ENCODE results near the gene ZNF385C. TPM values are rescaled to one million over a fixed set of nuclear protein-coding genes. Genes with fewer than 3 reads are reported as not detected.

The ZNF385C gene
- total RNA-seq, 2 donors from 2014 or later: 1.4 to 2.1 TPM

- Histone ChIP-seq H3K27ac (ENCODE audit: low read depth, low read length) (no peak overlapping the region), H3K4me1 (ENCODE audit: control insufficient read depth, insufficient read depth, low read length) (peaks cover 6% of the 10 kb centered on the region), H3K9me3 (ENCODE audit: control insufficient read depth, low read length) (no peaks in the 10 kb centered on the region), H3K27me3 (ENCODE audit: control insufficient read depth, insufficient read depth, low read length, poor library complexity, severe bottlenecking) (peaks cover 38% of the 10 kb centered on the region), H3K36me3 (ENCODE audit: control insufficient read depth, insufficient read depth, low read length) (no peaks in the 10 kb centered on the region), H3K4me3 (ENCODE audit: low read length) (no peak overlapping the region), H3K9ac (ENCODE audit: extremely low read depth, low read length, poor library complexity, severe bottlenecking) (no peak overlapping the region)
- no peaks in the 10 kb centered on the region for H3K9me3 Mint-ChIP-seq
- 77% methylated on average over 6 to 8 of the region's 8 CpGs for WGBS, 2 experiments (ENCODE audit: insufficient coverage in 1 of 2, insufficient read length in 1 of 2)
- DNase-seq: peak; percentile 62
- H3K27me3 Mint-ChIP-seq (ENCODE audit: insufficient read depth): peaks cover 42% of the 10 kb centered on the region
- H3K4me1 Mint-ChIP-seq: peaks cover 19% of the 10 kb centered on the region
- H3K4me3 Mint-ChIP-seq: no peak overlapping the region
- H3K27ac Mint-ChIP-seq: no peak overlapping the region
- peak; percentile 19 for TF ChIP-seq CTCF (conservative IDR thresholded peaks at IDR 0.05)
- no peaks in the 10 kb centered on the region for H3K36me3 Mint-ChIP-seq (ENCODE audit: low read depth)
Measured at GRCh38 chr17:42096360-42097111, 1.7 kb downstream of the ZNF385C start.

GRCh38 chr17:42094375-42095069 is 3.8 kb downstream of the ZNF385C start:
- no peak overlapping the region for H3K4me3 Mint-ChIP-seq
- no peaks in the 10 kb centered on the region for H3K36me3 Mint-ChIP-seq (ENCODE audit: low read depth)
- no peaks in the 10 kb centered on the region for H3K9me3 Mint-ChIP-seq
- peaks cover 22% of the 10 kb centered on the region for H3K4me1 Mint-ChIP-seq
- H3K27me3 Mint-ChIP-seq (ENCODE audit: insufficient read depth): peaks cover 43% of the 10 kb centered on the region
- no peak for DNase-seq
- 89 to 91% methylated on average over 10 to 12 of the region's 12 CpGs for WGBS, 2 experiments (ENCODE audit: insufficient coverage in 1 of 2, insufficient read length in 1 of 2)
- Histone ChIP-seq H3K4me1 (ENCODE audit: control insufficient read depth, insufficient read depth, low read length) (peaks cover 6% of the 10 kb centered on the region), H3K27ac (ENCODE audit: low read depth, low read length) (no peak overlapping the region), H3K9me3 (ENCODE audit: control insufficient read depth, low read length) (no peaks in the 10 kb centered on the region), H3K9ac (ENCODE audit: extremely low read depth, low read length, poor library complexity, severe bottlenecking) (no peak overlapping the region), H3K36me3 (ENCODE audit: control insufficient read depth, insufficient read depth, low read length) (no peaks in the 10 kb centered on the region), H3K4me3 (ENCODE audit: low read length) (no peak overlapping the region), H3K27me3 (ENCODE audit: control insufficient read depth, insufficient read depth, low read length, poor library complexity, severe bottlenecking) (peaks cover 38% of the 10 kb centered on the region)
- TF ChIP-seq CTCF (conservative IDR thresholded peaks at IDR 0.05): no peak
- no peak overlapping the region for H3K27ac Mint-ChIP-seq

GRCh38 chr17:42092939-42093338 is 5.3 kb downstream of the ZNF385C start:
- no peaks in the 10 kb centered on the region for H3K36me3 Mint-ChIP-seq (ENCODE audit: low read depth)
- DNase-seq: no peak
- no peak overlapping the region for H3K27ac ChIP-seq (ENCODE audit: low read depth, low read length)
- no peak overlapping the region for H3K4me3 ChIP-seq (ENCODE audit: low read length)
- peaks cover 3% of the 10 kb centered on the region for H3K4me1 ChIP-seq (ENCODE audit: control insufficient read depth, insufficient read depth, low read length)
- TF ChIP-seq CTCF (conservative IDR thresholded peaks at IDR 0.05): no peak
- H3K4me3 Mint-ChIP-seq: no peak overlapping the region
- H3K9me3 Mint-ChIP-seq: no peaks in the 10 kb centered on the region
- no peak overlapping the region for H3K9ac ChIP-seq (ENCODE audit: extremely low read depth, low read length, poor library complexity, severe bottlenecking)
- no peaks in the 10 kb centered on the region for H3K36me3 ChIP-seq (ENCODE audit: control insufficient read depth, insufficient read depth, low read length)
- WGBS, 2 experiments (ENCODE audit: insufficient coverage in 1 of 2, insufficient read length in 1 of 2): 79 to 92% methylated on average over 2 to 6 of the region's 6 CpGs
- no peak overlapping the region for H3K27ac Mint-ChIP-seq
- peaks cover 35% of the 10 kb centered on the region for H3K27me3 Mint-ChIP-seq (ENCODE audit: insufficient read depth)
- no peaks in the 10 kb centered on the region for H3K9me3 ChIP-seq (ENCODE audit: control insufficient read depth, low read length)
- H3K27me3 ChIP-seq (ENCODE audit: control insufficient read depth, insufficient read depth, low read length, poor library complexity, severe bottlenecking): peaks cover 26% of the 10 kb centered on the region
- H3K4me1 Mint-ChIP-seq: peaks cover 24% of the 10 kb centered on the region

Data from endodermal cell (in vitro differentiated cells).